Measurements from ENCODE around the gene LRG1. TPM values are rescaled to one million over a fixed set of nuclear protein-coding genes. Genes with fewer than 3 reads are reported as not detected.

The LRG1 gene
- total RNA-seq, 2 donors from 2014 or later = 0.86 to 1.4 TPM

- Histone ChIP-seq H3K4me1 (ENCODE audit: control insufficient read depth, insufficient read depth, low read length) (no peaks in the 10 kb centered on the region), H3K27ac (ENCODE audit: low read depth, low read length) (no peak overlapping the region), H3K27me3 (ENCODE audit: control insufficient read depth, insufficient read depth, low read length, poor library complexity, severe bottlenecking) (no peaks in the 10 kb centered on the region), H3K9ac (ENCODE audit: extremely low read depth, low read length, poor library complexity, severe bottlenecking) (no peak overlapping the region), H3K36me3 (ENCODE audit: control insufficient read depth, insufficient read depth, low read length) (no peaks in the 10 kb centered on the region), H3K9me3 (ENCODE audit: control insufficient read depth, low read length) (no peaks in the 10 kb centered on the region), H3K4me3 (ENCODE audit: low read length) (no peak overlapping the region)
- peaks cover 36% of the 10 kb centered on the region for H3K27me3 Mint-ChIP-seq (ENCODE audit: insufficient read depth)
- H3K27ac Mint-ChIP-seq = no peak overlapping the region
- no peaks in the 10 kb centered on the region for H3K4me1 Mint-ChIP-seq
- TF ChIP-seq CTCF (conservative IDR thresholded peaks at IDR 0.05) = no peak
- no peaks in the 10 kb centered on the region for H3K9me3 Mint-ChIP-seq
- peaks cover 14% of the 10 kb centered on the region for H3K36me3 Mint-ChIP-seq (ENCODE audit: low read depth)
- 89 to 91% methylated on average over 31 to 37 of the region's 37 CpGs for WGBS, 2 experiments (ENCODE audit: insufficient coverage in 1 of 2, insufficient read length in 1 of 2)
- no peak overlapping the region for H3K4me3 Mint-ChIP-seq
- DNase-seq = no peak
Observed at GRCh38 chr19:4510435-4511255, 29.2 kb downstream of the LRG1 start.

GRCh38 chr19:4508698-4509097 lies 31.1 kb downstream of the LRG1 start:
- H3K27me3 Mint-ChIP-seq (ENCODE audit: insufficient read depth) = peaks cover 24% of the 10 kb centered on the region
- no peak for TF ChIP-seq CTCF (conservative IDR thresholded peaks at IDR 0.05)

GRCh38 chr19:4507804-4508203 lies 32.0 kb downstream of the LRG1 start:
- no peaks in the 10 kb centered on the region for H3K27me3 ChIP-seq (ENCODE audit: control insufficient read depth, insufficient read depth, low read length, poor library complexity, severe bottlenecking)
- no peaks in the 10 kb centered on the region for H3K9me3 ChIP-seq (ENCODE audit: control insufficient read depth, low read length)
- Mint-ChIP-seq H3K27me3 (ENCODE audit: insufficient read depth) (peaks cover 22% of the 10 kb centered on the region), H3K36me3 (ENCODE audit: low read depth) (peaks cover 24% of the 10 kb centered on the region), H3K4me3 (no peak overlapping the region), H3K9me3 (no peaks in the 10 kb centered on the region), H3K4me1 (no peaks in the 10 kb centered on the region), H3K27ac (peak overlapping the region; percentile 17)
- no peak overlapping the region for H3K27ac ChIP-seq (ENCODE audit: low read depth, low read length)
- DNase-seq = no peak
- no peak overlapping the region for H3K9ac ChIP-seq (ENCODE audit: extremely low read depth, low read length, poor library complexity, severe bottlenecking)
- 89 to 91% methylated on average over 9 to 17 of the region's 17 CpGs for WGBS, 2 experiments (ENCODE audit: insufficient coverage in 1 of 2, insufficient read length in 1 of 2)
- TF ChIP-seq CTCF (conservative IDR thresholded peaks at IDR 0.05) = no peak
- H3K36me3 ChIP-seq (ENCODE audit: control insufficient read depth, insufficient read depth, low read length) = peaks cover 2% of the 10 kb centered on the region
- H3K4me1 ChIP-seq (ENCODE audit: control insufficient read depth, insufficient read depth, low read length) = no peaks in the 10 kb centered on the region
- H3K4me3 ChIP-seq (ENCODE audit: low read length) = no peak overlapping the region

More at GRCh38 chr19:4508698-4509097, 31.1 kb downstream of the LRG1 start:
- Mint-ChIP-seq H3K9me3 (no peaks in the 10 kb centered on the region), H3K4me3 (no peak overlapping the region), H3K4me1 (no peaks in the 10 kb centered on the region), H3K27ac (no peak overlapping the region), H3K36me3 (ENCODE audit: low read depth) (peaks cover 24% of the 10 kb centered on the region)
- no peaks in the 10 kb centered on the region for H3K4me1 ChIP-seq (ENCODE audit: control insufficient read depth, insufficient read depth, low read length)
- no peaks in the 10 kb centered on the region for H3K27me3 ChIP-seq (ENCODE audit: control insufficient read depth, insufficient read depth, low read length, poor library complexity, severe bottlenecking)
- peaks cover 2% of the 10 kb centered on the region for H3K36me3 ChIP-seq (ENCODE audit: control insufficient read depth, insufficient read depth, low read length)
- no peaks in the 10 kb centered on the region for H3K9me3 ChIP-seq (ENCODE audit: control insufficient read depth, low read length)
- WGBS, 2 experiments (ENCODE audit: insufficient coverage in 1 of 2, insufficient read length in 1 of 2) = 98 to 100% methylated on average over 12 to 19 of the region's 21 CpGs
- no peak overlapping the region for H3K4me3 ChIP-seq (ENCODE audit: low read length)
- no peak overlapping the region for H3K27ac ChIP-seq (ENCODE audit: low read depth, low read length)
- no peak overlapping the region for H3K9ac ChIP-seq (ENCODE audit: extremely low read depth, low read length, poor library complexity, severe bottlenecking)
- DNase-seq = no peak
